ENCODE measurements around the gene EDN3. TPM values are rescaled to one million over a fixed set of nuclear protein-coding genes. Genes with fewer than 3 reads are reported as not detected.

The EDN3 gene, protein sequence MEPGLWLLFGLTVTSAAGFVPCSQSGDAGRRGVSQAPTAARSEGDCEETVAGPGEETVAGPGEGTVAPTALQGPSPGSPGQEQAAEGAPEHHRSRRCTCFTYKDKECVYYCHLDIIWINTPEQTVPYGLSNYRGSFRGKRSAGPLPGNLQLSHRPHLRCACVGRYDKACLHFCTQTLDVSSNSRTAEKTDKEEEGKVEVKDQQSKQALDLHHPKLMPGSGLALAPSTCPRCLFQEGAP
- total RNA-seq, result 1 to 10 TPM in 1 of 2 donors, under 1 TPM in 1; 0.25 to 3.6 TPM
- polyA plus RNA-seq, result under 1 TPM; 0.12 to 0.38 TPM
- long read RNA-seq, donor 1, partial matches to known transcripts, result 0 of 10 reads
- long read RNA-seq, donor 1, other reads (novel, unspliced or antisense), result 0 of 10 reads
- long read RNA-seq, donor 2, partial matches to known transcripts, result 9 of 9 reads
- long read RNA-seq, donor 2, other reads (novel, unspliced or antisense), result 0 of 9 reads
- long read RNA-seq, donor 3, transcript EDN3-203 (4 exons, 1,153 nt), result major isoform, 5 of 18 reads
- long read RNA-seq, donor 3, partial matches to known transcripts, result 7 of 18 reads
- long read RNA-seq, donor 3, other reads (novel, unspliced or antisense), result 0 of 18 reads
- long read RNA-seq, donor 4, partial matches to known transcripts, result 0 of 8 reads
- long read RNA-seq, donor 4, other reads (novel, unspliced or antisense), result 0 of 8 reads
- long read RNA-seq, donor 5, partial matches to known transcripts, result 0 of 7 reads
- long read RNA-seq, donor 5, other reads (novel, unspliced or antisense), result 0 of 7 reads

DNA sequence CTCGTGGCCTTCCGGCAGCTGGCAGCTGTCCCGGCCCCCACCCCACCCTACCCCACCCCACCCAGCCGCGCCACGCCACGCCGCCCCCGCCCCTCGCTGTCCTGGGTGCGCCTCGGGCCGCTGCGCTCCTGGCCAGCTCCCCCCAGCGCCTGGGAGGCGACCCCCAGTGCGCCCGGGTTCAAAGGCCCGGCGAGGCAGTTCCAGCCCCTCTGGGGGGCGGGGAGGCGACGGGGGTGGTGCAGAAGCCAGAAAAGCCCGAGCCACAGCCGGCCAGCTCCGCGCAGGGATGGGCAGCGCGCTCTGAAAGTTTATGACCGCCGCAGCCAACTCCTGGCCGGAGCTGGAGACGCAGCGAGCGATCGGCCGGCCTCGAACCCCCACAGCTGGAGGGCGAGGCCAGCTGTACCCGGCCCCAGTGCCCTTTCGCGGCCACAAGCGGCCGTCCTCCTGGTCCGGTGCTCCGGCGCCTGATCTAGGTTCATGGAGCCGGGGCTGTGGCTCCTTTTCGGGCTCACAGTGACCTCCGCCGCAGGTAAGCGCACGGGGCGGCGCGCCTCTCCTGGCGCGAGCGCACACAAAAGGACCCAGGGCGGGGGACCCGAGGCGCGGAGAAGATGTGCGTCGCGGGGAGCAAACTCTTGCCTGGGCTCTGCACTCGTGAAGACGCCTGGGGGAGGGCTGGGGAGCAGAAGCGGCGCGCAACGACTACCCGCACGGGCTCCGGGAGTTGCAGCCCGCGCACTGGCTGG lies at the start of gene EDN3:
TSS of gene EDN3 (plus strand) at position 279 of the 749 bp plus-strand sequence. CDS start at position 481, 202 bp downstream.
- H3K4me1 ChIP-seq (ENCODE audit: control insufficient read depth in 5 of 5, insufficient read depth in 5 of 5, low read length in 5 of 5), result peaks cover 0 to 25% (median 2%) of the 10 kb centered on the region in 5 donors
- no peak within 1 kb of the TSS for H3K27ac ChIP-seq (ENCODE audit: low read depth in 1 of 2, low read length in 1 of 2)
- H3K9ac ChIP-seq (ENCODE audit: insufficient read depth in 1 of 2, low read length in 2 of 2), result no peak within 1 kb of the TSS
- peaks cover 5 to 40% (median 7%) of the 10 kb centered on the region in 3 donors for H3K27me3 ChIP-seq (ENCODE audit: control insufficient read depth in 3 of 3, insufficient read depth in 3 of 3, low read length in 2 of 3)
- TF ChIP-seq, protein P1, sequence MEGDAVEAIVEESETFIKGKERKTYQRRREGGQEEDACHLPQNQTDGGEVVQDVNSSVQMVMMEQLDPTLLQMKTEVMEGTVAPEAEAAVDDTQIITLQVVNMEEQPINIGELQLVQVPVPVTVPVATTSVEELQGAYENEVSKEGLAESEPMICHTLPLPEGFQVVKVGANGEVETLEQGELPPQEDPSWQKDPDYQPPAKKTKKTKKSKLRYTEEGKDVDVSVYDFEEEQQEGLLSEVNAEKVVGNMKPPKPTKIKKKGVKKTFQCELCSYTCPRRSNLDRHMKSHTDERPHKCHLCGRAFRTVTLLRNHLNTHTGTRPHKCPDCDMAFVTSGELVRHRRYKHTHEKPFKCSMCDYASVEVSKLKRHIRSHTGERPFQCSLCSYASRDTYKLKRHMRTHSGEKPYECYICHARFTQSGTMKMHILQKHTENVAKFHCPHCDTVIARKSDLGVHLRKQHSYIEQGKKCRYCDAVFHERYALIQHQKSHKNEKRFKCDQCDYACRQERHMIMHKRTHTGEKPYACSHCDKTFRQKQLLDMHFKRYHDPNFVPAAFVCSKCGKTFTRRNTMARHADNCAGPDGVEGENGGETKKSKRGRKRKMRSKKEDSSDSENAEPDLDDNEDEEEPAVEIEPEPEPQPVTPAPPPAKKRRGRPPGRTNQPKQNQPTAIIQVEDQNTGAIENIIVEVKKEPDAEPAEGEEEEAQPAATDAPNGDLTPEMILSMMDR (IDR thresholded peaks at IDR 0.05; ENCODE audit: control extremely low read depth, extremely low read depth), result no peak
- 2 to 4% methylated on average over 60 to 77 of the region's 77 CpGs for WGBS, 2 donors
- no peaks in the 10 kb centered on the region for H3K9me3 ChIP-seq (ENCODE audit: control insufficient read depth in 4 of 4, insufficient read depth in 3 of 4, low read length in 3 of 4)
- no peaks in the 10 kb centered on the region for H3K36me3 ChIP-seq (ENCODE audit: control insufficient read depth in 4 of 4, insufficient read depth in 4 of 4, low read length in 4 of 4)
- DNase-seq (peak in 1 of 3 donors; percentile 22), ATAC-seq (ENCODE audit: insufficient read depth, low FRiP score) (no peak)
- H3K4me3 ChIP-seq, result no peak within 1 kb of the TSS

DNA sequence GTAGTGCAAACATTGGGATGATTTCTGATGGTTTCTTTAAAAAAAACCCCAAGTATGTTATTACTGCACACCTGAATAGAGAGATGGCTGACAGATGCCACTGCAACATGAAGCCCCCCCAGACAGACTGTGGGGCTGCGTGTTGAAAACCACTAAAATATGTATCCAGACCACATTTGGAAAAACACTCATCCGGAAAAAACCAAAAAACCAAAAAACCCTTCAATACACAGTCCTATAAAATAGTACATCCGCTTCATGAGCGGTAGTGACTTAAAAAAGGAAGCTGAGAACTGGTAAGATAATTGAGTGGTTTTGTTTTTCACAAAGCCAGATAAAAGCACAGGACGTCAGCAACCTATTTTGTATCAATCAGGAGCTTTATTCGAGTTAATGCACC lies 47.1 kb upstream of the EDN3 start:
- Histone ChIP-seq H3K27me3 (ENCODE audit: control insufficient read depth in 3 of 3, insufficient read depth in 3 of 3, low read length in 2 of 3) (no peaks in the 10 kb centered on the region), H3K4me3 (no peak overlapping the region), H3K36me3 (ENCODE audit: control insufficient read depth in 4 of 4, insufficient read depth in 4 of 4, low read length in 4 of 4) (no peaks in the 10 kb centered on the region), H3K9me3 (ENCODE audit: control insufficient read depth in 4 of 4, insufficient read depth in 3 of 4, low read length in 3 of 4) (peaks cover 0 to 5% (median 0%) of the 10 kb centered on the region in 4 donors), H3K9ac (ENCODE audit: insufficient read depth in 1 of 2, low read length in 2 of 2) (no peak overlapping the region), H3K4me1 (ENCODE audit: control insufficient read depth in 5 of 5, insufficient read depth in 5 of 5, low read length in 5 of 5) (peaks cover 0 to 3% (median 2%) of the 10 kb centered on the region in 5 donors), H3K27ac (ENCODE audit: low read depth in 1 of 2, low read length in 1 of 2) (no peak overlapping the region)
- TF ChIP-seq, protein P1 (IDR thresholded peaks at IDR 0.05; ENCODE audit: control extremely low read depth, extremely low read depth), result no peak
- no peak for ATAC-seq (ENCODE audit: insufficient read depth, low FRiP score)
- DNase-seq, result no peak
- 31 to 60% methylated on average over 6 of the region's 6 CpGs for WGBS, 2 donors

DNA sequence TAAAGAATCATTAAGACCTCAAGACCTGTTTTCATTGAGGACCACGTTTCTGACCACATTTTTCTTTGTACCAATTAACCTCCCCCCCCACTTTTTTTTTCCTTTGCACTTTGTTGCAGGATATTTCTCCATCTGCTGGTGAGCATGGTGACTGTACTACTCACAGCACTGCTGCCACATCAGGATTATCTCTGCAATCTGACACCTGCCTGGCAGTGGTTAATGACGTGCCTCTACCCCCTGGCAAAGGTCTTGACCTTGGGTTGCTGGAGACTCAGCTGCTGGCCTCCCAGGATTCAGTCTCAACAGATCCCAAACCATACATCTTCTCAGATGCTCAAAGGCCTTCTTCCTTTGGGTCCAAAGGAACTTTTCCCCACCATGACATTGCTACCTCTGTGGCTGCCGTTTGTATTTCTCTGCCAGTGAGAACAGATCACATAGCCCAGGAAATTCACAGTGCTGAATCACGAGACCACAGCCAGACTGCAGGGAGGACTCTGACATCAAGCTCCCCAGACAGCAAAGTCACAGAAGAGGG lies 46.6 kb upstream of the EDN3 start:
- Histone ChIP-seq H3K4me3 (no peak overlapping the region), H3K36me3 (ENCODE audit: control insufficient read depth in 4 of 4, insufficient read depth in 4 of 4, low read length in 4 of 4) (no peaks in the 10 kb centered on the region), H3K9ac (ENCODE audit: insufficient read depth in 1 of 2, low read length in 2 of 2) (no peak overlapping the region), H3K9me3 (ENCODE audit: control insufficient read depth in 4 of 4, insufficient read depth in 3 of 4, low read length in 3 of 4) (peaks cover 0 to 5% (median 0%) of the 10 kb centered on the region in 4 donors), H3K27me3 (ENCODE audit: control insufficient read depth in 3 of 3, insufficient read depth in 3 of 3, low read length in 2 of 3) (no peaks in the 10 kb centered on the region), H3K4me1 (ENCODE audit: control insufficient read depth in 5 of 5, insufficient read depth in 5 of 5, low read length in 5 of 5) (peaks cover 0 to 9% (median 4%) of the 10 kb centered on the region in 5 donors), H3K27ac (ENCODE audit: low read depth in 1 of 2, low read length in 1 of 2) (no peak overlapping the region)
- TF ChIP-seq, protein P1 (IDR thresholded peaks at IDR 0.05; ENCODE audit: control extremely low read depth, extremely low read depth), result no peak
- DNase-seq (no peak), ATAC-seq (ENCODE audit: insufficient read depth, low FRiP score) (no peak)
- WGBS, 2 donors, result 4 to 23% methylated on average over 4 of the region's 4 CpGs
